Endothelial cell of umbilical vein (primary cell): ENCODE data around the gene KCNK1. TPM values are rescaled to one million over a fixed set of nuclear protein-coding genes. Genes with fewer than 3 reads are reported as not detected.

ENCODE experiments used
- BruUV-seq: library from RNA; stranded (reverse); fragments of 400-500 nt; replicated peaks from 2 replicates; lab custom pipeline; 2021; lab: Mats Ljungman, UMichigan
- CTCF ChIA-PET: fragments of 300-600, 350-600 bp; sonication (Branson Sonifier 250); formaldehyde crosslinking; loops from one replicate; lab custom pipeline; 2021; ENCODE audit warnings: antibody characterized with exemption, inconsistent platforms; lab: Charles Lee
- POLR2A ChIA-PET: fragments of 300-600, 350-600 bp; sonication (Branson Sonifier 250); formaldehyde crosslinking; loops from one replicate; lab custom pipeline; 2021; ENCODE audit warnings: antibody characterized with exemption, inconsistent platforms; lab: Charles Lee
- DNase-seq: peaks from one replicate; pipeline ENCODE4 v3.0.0-alpha.2; 2011; ENCODE audit warnings: low read depth, low spot score
- FAIRE-seq: peaks from 2 replicates; lab custom pipeline; 2011; peaks lifted over from hg19 to GRCh38; lab: Jason Lieb, UNC
- H2AFZ ChIP-seq: 2 replicates; pipeline ENCODE4 v1.6.0; 2012; ENCODE audit warnings: low read depth, low read length, control low read depth, inconsistent platforms
- H3K27ac ChIP-seq: 2 replicates; pipeline ENCODE4 v1.5.1; 2011; ENCODE audit warnings: low read depth, mild to moderate bottlenecking, control low read depth, low read length, moderate library complexity; ENCODE audit not compliant: insufficient read depth
- H3K27me3 ChIP-seq, 2 experiments: 2 replicates each; pipeline versions ENCODE4 v1.6.0 to v1.6.1; 2011; ENCODE audit warnings: low read length in 2 of 2, mixed read lengths in 1 of 2; ENCODE audit not compliant: control insufficient read depth in 2 of 2, insufficient read depth in 2 of 2
- H3K36me3 ChIP-seq, 2 experiments: 2 replicates in 1 of 2; 3 replicates in 1 of 2; pipeline ENCODE4 v1.5.1; 2011; ENCODE audit warnings: low read length in 2 of 2, mild to moderate bottlenecking in 1 of 2, moderate library complexity in 1 of 2; ENCODE audit not compliant: control insufficient read depth in 2 of 2, insufficient read depth in 2 of 2; ENCODE audit errors: extremely low read depth in 1 of 2
- H3K4me1 ChIP-seq: 3 replicates; pipeline ENCODE4 v1.5.1; 2011; ENCODE audit warnings: mild to moderate bottlenecking, low read length; ENCODE audit not compliant: control insufficient read depth, insufficient read depth; ENCODE audit errors: extremely low read depth
- H3K4me2 ChIP-seq: 2 replicates; pipeline ENCODE4 v1.6.1; 2011; ENCODE audit warnings: low read length, control low read depth, mixed read lengths; ENCODE audit not compliant: insufficient read depth
- H3K4me3 ChIP-seq, 3 experiments: fragments of 200-600 bp in 1 of 3; sonication (generic), shearing (Covaris generic) in 1 of 3; replicated peaks in 1 of 3; 2 replicates each; pipeline ENCODE4 v1.5.1; 2011 to 2016; ENCODE audit warnings: control low read depth in 3 of 3, low read length in 3 of 3, mild to moderate bottlenecking in 2 of 3, inconsistent platforms in 1 of 3, low read depth in 1 of 3, moderate library complexity in 1 of 3; ENCODE audit not compliant: insufficient read depth in 1 of 3
- H3K79me2 ChIP-seq: 2 replicates; pipeline ENCODE4 v1.6.0; 2012; ENCODE audit warnings: low read length, inconsistent platforms; ENCODE audit not compliant: control insufficient read depth, insufficient read depth
- H3K9ac ChIP-seq: replicated peaks from 2 replicates; pipeline ENCODE3; 2011; ENCODE audit warnings: low read length, control low read depth; ENCODE audit not compliant: insufficient read depth; ENCODE audit errors: extremely low read depth
- H3K9me1 ChIP-seq: replicated peaks from 3 replicates; pipeline ENCODE4 v1.6.0; 2011; ENCODE audit warnings: mild to moderate bottlenecking, low read length; ENCODE audit not compliant: control insufficient read depth, insufficient read depth; ENCODE audit errors: extremely low read depth
- H3K9me3 ChIP-seq: replicated peaks from 2 replicates; pipeline ENCODE4 v1.5.1; 2012; ENCODE audit warnings: low read length, inconsistent platforms; ENCODE audit not compliant: control insufficient read depth, insufficient read depth
- H4K20me1 ChIP-seq: replicated peaks from 2 replicates; pipeline ENCODE3; 2011; ENCODE audit warnings: mild to moderate bottlenecking, low read length; ENCODE audit not compliant: control insufficient read depth, insufficient read depth; ENCODE audit errors: extremely low read depth
- CTCF ChIP-seq, 2 donors: IDR thresholded peaks; 1 replicate in 1 of 2; 2 replicates in 1 of 2; pipeline ENCODE4 v1.5.1; 2011; ENCODE audit warnings: low read length in 2 of 2, mild to moderate bottlenecking in 2 of 2, moderate library complexity in 2 of 2, control low read depth in 1 of 2, inconsistent platforms in 1 of 2, low read depth in 1 of 2; ENCODE audit not compliant: insufficient read depth in 1 of 2; ENCODE audit errors: extremely low read depth in 1 of 2
- EZH2 ChIP-seq: IDR thresholded peaks from 2 replicates; pipeline ENCODE4 v1.6.1; 2012; ENCODE audit warnings: borderline replicate concordance, low read depth, mild to moderate bottlenecking, moderate library complexity, low read length, inconsistent platforms; ENCODE audit not compliant: severe bottlenecking
- FOS ChIP-seq: IDR thresholded peaks from 2 replicates; pipeline ENCODE4 v1.6.1; 2011; ENCODE audit warnings: mild to moderate bottlenecking, low read length, moderate library complexity, borderline replicate concordance; ENCODE audit not compliant: insufficient read depth
- GATA2 ChIP-seq: IDR thresholded peaks from 2 replicates; pipeline ENCODE4 v1.7.0; 2011; ENCODE audit warnings: low read depth, mild to moderate bottlenecking, moderate library complexity, mixed read lengths, low read length; ENCODE audit not compliant: insufficient read length, insufficient read depth
- JUN ChIP-seq: IDR thresholded peaks from 2 replicates; pipeline ENCODE4 v1.6.1; 2011; ENCODE audit warnings: borderline replicate concordance, low read depth; ENCODE audit not compliant: insufficient read length, insufficient read depth
- MAX ChIP-seq: IDR thresholded peaks from 2 replicates; pipeline ENCODE4 v1.6.1; 2011; ENCODE audit not compliant: insufficient read depth, insufficient read length
- MYC ChIP-seq: IDR thresholded peaks from one replicate; pipeline ENCODE4 v1.6.1; 2011; ENCODE audit warnings: mild to moderate bottlenecking, low read depth, low read length
- POLR2A ChIP-seq: IDR thresholded peaks from 2 replicates; pipeline ENCODE4 v1.6.1; 2012; ENCODE audit warnings: low read depth, mild to moderate bottlenecking, control low read depth, low read length
- POLR2AphosphoS5 ChIP-seq: IDR thresholded peaks from 2 replicates; pipeline ENCODE4 v1.6.1; 2012; ENCODE audit warnings: low read depth, mild to moderate bottlenecking, control low read depth, low read length, moderate library complexity; ENCODE audit not compliant: insufficient read depth
- dilution Hi-C: fragments of 300-500 bp; cut with MboI; formaldehyde crosslinking; loops from one replicate; pipeline ENCODE4 v1.15.0; 2019; ENCODE audit warnings: low sequenced_read_pairs; ENCODE audit not compliant: extremely low pct_ligation_motif_present
- intact Hi-C: fragments of 100-400 bp; cut with micrococcal nuclease; formaldehyde crosslinking; loops from one replicate; pipeline ENCODE4 v1.10.0; 2022
- polyA plus RNA-seq, 4 experiments: library from polyadenylated mRNA; depleted of rRNA in 3 of 4; stranded (reverse) in 3 of 4; unstranded in 1 of 4; fragments of >200 nt; gene quantifications; 2 replicates each; pipeline versions ENCODE4 v1.2.1 to v1.2.3, GENCODE V29; 2011 to 2012; ENCODE audit warnings: missing spikeins in 1 of 4
- total RNA-seq: library from RNA; stranded (reverse); gene quantifications from 2 replicates; pipeline ENCODE4 v1.2.3, GENCODE V29; 2021

The KCNK1 gene
- total and polyA plus RNA-seq, 2 donors (not counting 3 experiments of a cell fraction or from before 2014, with no cell fraction given), result 0.83 to 2.8 TPM

GRCh38 chr1:233608988-233609387 lies 4.9 kb upstream of the KCNK1 start:
- DNase-seq (no peak), FAIRE-seq (no peak)
- dilution Hi-C loops, result no loop called here
- H3K4me1 ChIP-seq, result no peaks in the 10 kb centered on the region
- no peaks in the 10 kb centered on the region for H3K36me3 ChIP-seq
- no peak overlapping the region for H2AFZ ChIP-seq
- intact Hi-C loops, result no loop called here
- H3K9ac ChIP-seq, result no peak overlapping the region
- H3K9me1 ChIP-seq, result no peaks in the 10 kb centered on the region
- H3K79me2 ChIP-seq, result no peaks in the 10 kb centered on the region
- H3K27ac ChIP-seq, result no peak overlapping the region
- H3K4me2 ChIP-seq, result no peak overlapping the region
- TF ChIP-seq JUN (no peak), FOS (no peak), POLR2AphosphoS5 (no peak), MAX (no peak), POLR2A (no peak), MYC (no peak), GATA2 (no peak), CTCF (IDR thresholded peaks at IDR 0.05; ENCODE audit: extremely low read depth in 1 of 2, insufficient read depth in 1 of 2, low read depth in 1 of 2, low read length in 2 of 2) (no peak), EZH2 (no peak)
- CTCF ChIA-PET, result no interaction called here
- POLR2A ChIA-PET, result no interaction called here
- no peaks in the 10 kb centered on the region for H3K9me3 ChIP-seq
- no peaks in the 10 kb centered on the region for H4K20me1 ChIP-seq
- H3K4me3 ChIP-seq, result no peak overlapping the region
- peaks cover 3 to 10% of the 10 kb centered on the region in 2 experiments for H3K27me3 ChIP-seq
- no TSS peak for BruUV-seq
